Measurements from ENCODE around the gene TNFAIP3.

Gene TNFAIP3

GRCh38 chr6:137927777-137928218 is 60.7 kb downstream of the TNFAIP3 start:
- Histone ChIP-seq H3K27me3 (replicated peaks) (no peaks in the 10 kb centered on the region), H3K27ac (no peak overlapping the region), H3K36me3 (replicated peaks) (no peaks in the 10 kb centered on the region), H3K4me3 (ENCODE audit: low read depth, low read length) (no peak overlapping the region)
- in situ Hi-C loops (cut with HindIII; ENCODE audit: low pct_ligation_motif_present, low sequenced_read_pairs) = no loop called here
- no peak for TF ChIP-seq CTCF (IDR thresholded peaks at IDR 0.05; ENCODE audit: low read depth, low read length, missing control alignments)
- peak; percentile 14 for DNase-seq

- no peak for DNase-seq
- Histone ChIP-seq H3K4me3 (ENCODE audit: low read depth, low read length) (no peak overlapping the region), H3K27ac (no peak overlapping the region), H3K27me3 (replicated peaks) (no peaks in the 10 kb centered on the region), H3K36me3 (replicated peaks) (no peaks in the 10 kb centered on the region)
- no peak for TF ChIP-seq CTCF (IDR thresholded peaks at IDR 0.05; ENCODE audit: low read depth, low read length, missing control alignments)
- in situ Hi-C loops (cut with HindIII; ENCODE audit: low pct_ligation_motif_present, low sequenced_read_pairs) = no loop called here
Observed at GRCh38 chr6:137928286-137928685, 61.2 kb downstream of the TNFAIP3 start.

- TF ChIP-seq CTCF (IDR thresholded peaks at IDR 0.05; ENCODE audit: low read depth, low read length, missing control alignments) = no peak
- in situ Hi-C loops (cut with HindIII; ENCODE audit: low pct_ligation_motif_present, low sequenced_read_pairs) = no loop called here
- DNase-seq = no peak
- no peaks in the 10 kb centered on the region for H3K27me3 ChIP-seq (replicated peaks)
- no peak overlapping the region for H3K27ac ChIP-seq
- H3K36me3 ChIP-seq (replicated peaks) = no peaks in the 10 kb centered on the region
- no peak overlapping the region for H3K4me3 ChIP-seq (ENCODE audit: low read depth, low read length)
Observed at GRCh38 chr6:137931849-137932465, 64.9 kb downstream of the TNFAIP3 start.

Measured in brain microvascular endothelial cell (primary cell).